ENCODE data around the gene DIS3L2.

DNA sequence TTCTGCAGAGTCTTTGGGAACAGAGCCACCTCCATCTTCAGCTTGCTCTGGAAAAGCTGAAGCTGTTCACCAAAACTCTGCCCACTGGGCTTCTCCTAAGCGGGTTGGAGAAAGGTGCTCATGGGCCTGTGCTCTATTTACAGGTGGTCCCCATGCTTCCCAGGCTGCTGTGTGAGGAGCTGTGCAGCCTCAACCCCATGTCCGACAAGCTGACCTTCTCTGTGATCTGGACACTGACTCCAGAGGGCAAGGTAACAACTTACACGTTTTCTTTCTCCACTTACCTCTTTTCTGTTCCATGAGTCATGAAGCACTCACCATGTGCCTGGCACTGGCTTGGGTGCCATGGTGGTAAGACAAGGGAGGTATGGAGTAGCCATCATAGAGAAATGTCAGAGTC is 287.6 kb downstream of the DIS3L2 start:
- TF ChIP-seq, protein P1, sequence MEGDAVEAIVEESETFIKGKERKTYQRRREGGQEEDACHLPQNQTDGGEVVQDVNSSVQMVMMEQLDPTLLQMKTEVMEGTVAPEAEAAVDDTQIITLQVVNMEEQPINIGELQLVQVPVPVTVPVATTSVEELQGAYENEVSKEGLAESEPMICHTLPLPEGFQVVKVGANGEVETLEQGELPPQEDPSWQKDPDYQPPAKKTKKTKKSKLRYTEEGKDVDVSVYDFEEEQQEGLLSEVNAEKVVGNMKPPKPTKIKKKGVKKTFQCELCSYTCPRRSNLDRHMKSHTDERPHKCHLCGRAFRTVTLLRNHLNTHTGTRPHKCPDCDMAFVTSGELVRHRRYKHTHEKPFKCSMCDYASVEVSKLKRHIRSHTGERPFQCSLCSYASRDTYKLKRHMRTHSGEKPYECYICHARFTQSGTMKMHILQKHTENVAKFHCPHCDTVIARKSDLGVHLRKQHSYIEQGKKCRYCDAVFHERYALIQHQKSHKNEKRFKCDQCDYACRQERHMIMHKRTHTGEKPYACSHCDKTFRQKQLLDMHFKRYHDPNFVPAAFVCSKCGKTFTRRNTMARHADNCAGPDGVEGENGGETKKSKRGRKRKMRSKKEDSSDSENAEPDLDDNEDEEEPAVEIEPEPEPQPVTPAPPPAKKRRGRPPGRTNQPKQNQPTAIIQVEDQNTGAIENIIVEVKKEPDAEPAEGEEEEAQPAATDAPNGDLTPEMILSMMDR (IDR thresholded peaks at IDR 0.05): no peak
- TF ChIP-seq POLR2A (IDR thresholded peaks at IDR 0.05): no peak
